ENCODE measurements around the gene GOSR2. TPM values are rescaled to one million over a fixed set of nuclear protein-coding genes. Genes with fewer than 3 reads are reported as not detected.
"Not testable (repeated sequence)": the region's sequence is repeated elsewhere in the genome, so short reads cannot be mapped to it uniquely, and the experiment has no call there.

Gene GOSR2
- total RNA-seq, 1 donor from 2014 or later = 55.2 TPM

GRCh38 chr17:46982577-46982976 lies 59.6 kb downstream of the GOSR2 start:
- Histone ChIP-seq H3K9me3 (no peaks in the 10 kb centered on the region), H3K4me3 (no peak overlapping the region), H3K27ac (no peak overlapping the region), H3K4me1 (peaks cover 20% of the 10 kb centered on the region), H3K36me3 (no peaks in the 10 kb centered on the region), H3K27me3 (ENCODE audit: low read depth) (peaks cover 28% of the 10 kb centered on the region)
- intact Hi-C loops (cut with DNase I) = no loop called here
- no peak for TF ChIP-seq CTCF (IDR thresholded peaks at IDR 0.05)
- ATAC-seq = no peak
- no peak for DNase-seq

- intact Hi-C loops (cut with DNase I) = no loop called here
- H3K9me3 ChIP-seq = no peaks in the 10 kb centered on the region
- no peak for DNase-seq
- H3K4me3 ChIP-seq = no peak overlapping the region
- no peak for TF ChIP-seq CTCF (IDR thresholded peaks at IDR 0.05)
- peaks cover 16% of the 10 kb centered on the region for H3K27me3 ChIP-seq (ENCODE audit: low read depth)
- H3K27ac ChIP-seq = no peak overlapping the region
- no peaks in the 10 kb centered on the region for H3K36me3 ChIP-seq
- peaks cover 10% of the 10 kb centered on the region for H3K4me1 ChIP-seq
- no peak for ATAC-seq
Observed at GRCh38 chr17:46983782-46984181, 60.8 kb downstream of the GOSR2 start.

GRCh38 chr17:46984341-46984740 lies 61.4 kb downstream of the GOSR2 start:
- peaks cover 4% of the 10 kb centered on the region for H3K4me1 ChIP-seq
- H3K27me3 ChIP-seq (ENCODE audit: low read depth) = peaks cover 10% of the 10 kb centered on the region
- H3K36me3 ChIP-seq = no peaks in the 10 kb centered on the region
- TF ChIP-seq CTCF (IDR thresholded peaks at IDR 0.05) = no peak
- no peak for ATAC-seq
- no peak for DNase-seq
- H3K4me3 ChIP-seq = no peak overlapping the region
- H3K27ac ChIP-seq = no peak overlapping the region
- no peaks in the 10 kb centered on the region for H3K9me3 ChIP-seq
- intact Hi-C loops (cut with DNase I) = no loop called here

GRCh38 chr17:46984892-46985291 lies 61.9 kb downstream of the GOSR2 start:
- H3K9me3 ChIP-seq = no peaks in the 10 kb centered on the region
- ATAC-seq (no peak), DNase-seq (no peak)
- no peak overlapping the region for H3K4me3 ChIP-seq
- H3K27ac ChIP-seq = no peak overlapping the region
- peaks cover 5% of the 10 kb centered on the region for H3K27me3 ChIP-seq (ENCODE audit: low read depth)
- no peaks in the 10 kb centered on the region for H3K4me1 ChIP-seq
- intact Hi-C loops (cut with DNase I) = no loop called here
- H3K36me3 ChIP-seq = no peaks in the 10 kb centered on the region
- no peak for TF ChIP-seq CTCF (IDR thresholded peaks at IDR 0.05)

DNA sequence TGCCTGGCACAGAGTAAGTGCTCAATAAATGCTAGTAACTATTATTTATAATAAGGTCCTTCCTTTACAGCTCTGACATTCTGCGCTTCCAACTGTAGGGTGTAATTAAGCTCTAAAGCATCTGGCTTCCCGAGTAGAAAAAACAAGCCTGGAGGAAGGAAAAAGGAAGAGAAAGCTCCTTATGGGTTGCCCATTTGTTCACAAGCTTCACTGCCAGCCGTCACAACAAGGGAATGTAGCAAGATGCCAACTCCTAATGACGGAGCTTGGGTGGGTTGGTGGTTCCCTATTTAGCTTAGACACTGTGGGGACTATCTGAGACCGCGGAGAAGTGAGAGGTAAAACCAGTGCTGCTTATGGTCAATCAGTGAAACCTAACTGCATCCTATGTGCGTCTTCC lies 63.4 kb downstream of the GOSR2 start:
- TF ChIP-seq CTCF (IDR thresholded peaks at IDR 0.05) = no peak
- H3K27me3 ChIP-seq (ENCODE audit: low read depth) = no peaks in the 10 kb centered on the region
- no peaks in the 10 kb centered on the region for H3K36me3 ChIP-seq
- ATAC-seq (no peak), DNase-seq (no peak)
- H3K27ac ChIP-seq = no peak overlapping the region
- no peak overlapping the region for H3K4me3 ChIP-seq
- intact Hi-C loops (cut with DNase I) = no loop called here
- no peaks in the 10 kb centered on the region for H3K4me1 ChIP-seq
- no peaks in the 10 kb centered on the region for H3K9me3 ChIP-seq

- ATAC-seq; H3K9me3 ChIP-seq; intact Hi-C loops (cut with DNase I): not testable (repeated sequence)
Observed at GRCh38 chr17:46987927-46988326, 65.0 kb downstream of the GOSR2 start.

More at GRCh38 chr17:46987927-46988326, 65.0 kb downstream of the GOSR2 start:
- DNase-seq; H3K27ac ChIP-seq; H3K36me3 ChIP-seq; H3K4me1 ChIP-seq; H3K27me3 ChIP-seq (ENCODE audit: low read depth); H3K4me3 ChIP-seq: not testable (repeated sequence)

Data from lower lobe of right lung (tissue), 2 donors.